Stimulated activated effector memory CD8-positive, alpha-beta T cell treated with anti-CD3 and anti-CD28 coated beads, Interleukin-12 subunit alpha, Interleukin-12 subunit beta, amount 100 ng/mL, for 72 hours (primary cell): ENCODE results near the gene BRICD5.

Source experiments
- ATAC-seq: fragments of 150-1000 bp; cut with Tn5 transposase; 2 replicates; pipeline ENCODE4 v1.10.0; 2021
- DNase-seq, 2 donors: peaks; one replicate each; pipeline ENCODE4 v3.0.0; 2021 to 2022; ENCODE audit warnings: low spot score in 2 of 2
- H3K27ac Mint-ChIP-seq: one replicate; pipeline ENCODE4 v1.8.0; 2022; ENCODE audit warnings: mild to moderate bottlenecking, mixed read lengths
- H3K36me3 Mint-ChIP-seq: one replicate; pipeline ENCODE4 v1.8.0; 2022; ENCODE audit warnings: mild to moderate bottlenecking, mixed read lengths
- H3K4me1 Mint-ChIP-seq: one replicate; pipeline ENCODE4 v1.8.0; 2022; ENCODE audit warnings: mixed read lengths
- H3K4me3 Mint-ChIP-seq: one replicate; pipeline ENCODE4 v1.8.0; 2022; ENCODE audit warnings: mild to moderate bottlenecking, mixed read lengths
- H3K9me3 Mint-ChIP-seq: one replicate; pipeline ENCODE4 v1.8.0; 2022; ENCODE audit warnings: mixed read lengths

Gene BRICD5

GRCh38 chr16:2232094-2232990, 21.7 kb upstream of the BRICD5 start:
- no peak for ATAC-seq
- Mint-ChIP-seq H3K27ac (no peak overlapping the region), H3K9me3 (no peaks in the 10 kb centered on the region), H3K4me1 (no peaks in the 10 kb centered on the region), H3K4me3 (no peak overlapping the region), H3K36me3 (peaks cover 22% of the 10 kb centered on the region)
- no peak for DNase-seq

GRCh38 chr16:2231016-2231931, 20.6 kb upstream of the BRICD5 start:
- Mint-ChIP-seq H3K36me3 (peaks cover 22% of the 10 kb centered on the region), H3K4me1 (peaks cover 2% of the 10 kb centered on the region), H3K9me3 (no peaks in the 10 kb centered on the region), H3K27ac (no peak overlapping the region), H3K4me3 (no peak overlapping the region)
- no peak for DNase-seq
- ATAC-seq, result no peak

DNA sequence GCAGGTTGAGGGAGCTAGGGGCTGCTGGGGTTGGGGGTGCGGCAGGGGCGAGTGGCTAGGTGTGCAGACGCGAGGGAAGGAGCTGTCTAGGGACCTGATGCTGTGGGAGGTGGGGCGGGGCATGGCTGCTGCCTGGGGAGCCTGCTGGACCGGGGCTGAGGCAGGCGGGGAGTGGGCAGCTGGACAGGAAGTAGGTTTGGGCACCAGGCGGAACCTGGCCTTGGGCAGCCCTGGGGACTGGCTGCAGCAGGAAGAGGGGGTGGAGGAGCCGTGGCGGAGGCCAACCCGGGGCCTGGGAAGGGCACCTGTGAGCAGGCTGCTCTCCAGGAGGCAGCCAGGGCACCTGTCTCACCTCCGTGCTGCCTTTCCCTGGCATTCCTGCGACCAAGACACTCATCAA, 19.7 kb upstream of the BRICD5 start:
- peak overlapping the region; percentile 61 for H3K27ac Mint-ChIP-seq
- no peaks in the 10 kb centered on the region for H3K9me3 Mint-ChIP-seq
- H3K4me1 Mint-ChIP-seq, result peaks cover 7% of the 10 kb centered on the region
- DNase-seq (no peak), ATAC-seq (no peak)
- peaks cover 31% of the 10 kb centered on the region for H3K36me3 Mint-ChIP-seq
- H3K4me3 Mint-ChIP-seq, result no peak overlapping the region

DNA sequence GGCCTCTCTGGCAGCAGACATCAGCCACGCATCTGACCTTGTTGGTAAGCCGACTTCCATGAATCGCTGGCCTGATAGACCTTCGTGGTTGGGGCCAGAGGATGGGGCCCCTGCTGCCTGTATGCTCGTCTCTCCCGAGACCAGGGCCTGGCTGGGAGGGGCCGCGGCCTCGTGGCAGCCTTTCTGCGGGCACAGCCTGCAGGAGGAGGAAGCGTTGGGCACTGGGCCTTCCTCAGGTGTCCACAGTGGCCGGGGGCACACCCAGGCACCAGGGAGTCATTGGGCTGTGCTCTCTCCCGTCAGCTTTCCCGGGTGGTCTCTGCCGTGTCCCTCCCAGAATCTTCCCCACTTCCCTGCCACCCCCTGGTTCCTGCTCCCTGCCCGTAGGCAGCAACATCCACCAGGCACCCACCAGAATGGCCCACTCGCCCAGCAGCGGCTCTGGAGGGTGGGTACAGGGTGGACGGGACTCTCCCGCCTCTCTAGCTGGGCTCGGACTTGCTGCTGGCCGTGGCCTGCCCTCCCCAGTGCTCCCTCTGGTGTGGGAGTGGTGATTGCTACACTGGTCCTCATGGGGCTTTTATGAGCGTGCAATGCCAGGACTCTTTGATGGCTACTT, 19.1 kb upstream of the BRICD5 start:
- Mint-ChIP-seq H3K27ac (peak overlapping the region; percentile 61), H3K4me1 (peaks cover 10% of the 10 kb centered on the region), H3K9me3 (no peaks in the 10 kb centered on the region), H3K36me3 (peaks cover 33% of the 10 kb centered on the region), H3K4me3 (no peak overlapping the region)
- ATAC-seq (no peak), DNase-seq (no peak)

GRCh38 chr16:2229091-2229490, 18.4 kb upstream of the BRICD5 start:
- no peaks in the 10 kb centered on the region for H3K9me3 Mint-ChIP-seq

DNA sequence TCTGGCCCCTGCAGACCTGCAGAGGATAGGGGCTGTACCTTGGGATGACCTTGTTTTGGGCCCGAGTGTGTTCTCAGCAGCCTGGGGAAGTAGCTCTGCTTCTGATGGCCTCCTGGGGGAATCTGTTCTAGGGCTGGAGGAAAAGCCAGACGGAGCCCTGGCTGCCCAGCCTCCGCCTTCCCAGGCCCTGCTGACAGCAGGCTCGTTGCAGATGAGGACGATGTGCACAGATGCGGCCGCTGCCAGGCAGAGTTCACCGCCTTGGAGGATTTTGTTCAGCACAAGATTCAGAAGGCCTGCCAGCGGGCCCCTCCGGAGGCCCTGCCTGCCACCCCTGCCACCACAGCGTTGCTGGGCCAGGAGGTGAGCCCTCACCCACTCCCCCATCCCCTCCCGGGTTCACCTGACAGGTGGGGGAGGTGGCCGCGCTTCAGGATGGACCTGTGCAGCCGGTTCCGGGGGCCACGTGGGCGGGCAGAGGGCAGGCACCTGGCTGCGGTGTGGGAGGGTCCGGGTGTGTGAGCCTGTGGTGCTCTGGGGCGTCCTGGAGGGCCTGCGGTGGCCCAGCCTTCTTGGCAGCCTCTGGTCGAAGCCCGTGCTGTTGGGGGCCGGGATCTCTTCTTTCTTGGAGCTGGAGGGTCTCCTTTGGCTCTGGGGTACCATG, 17.6 kb upstream of the BRICD5 start:
- Mint-ChIP-seq H3K4me3 (no peak overlapping the region), H3K4me1 (peaks cover 17% of the 10 kb centered on the region), H3K36me3 (peaks cover 21% of the 10 kb centered on the region), H3K9me3 (no peaks in the 10 kb centered on the region), H3K27ac (no peak overlapping the region)
- ATAC-seq (no peak), DNase-seq (no peak)

More at GRCh38 chr16:2229091-2229490, 18.4 kb upstream of the BRICD5 start:
- no peak overlapping the region for H3K27ac Mint-ChIP-seq
- H3K36me3 Mint-ChIP-seq, result peaks cover 28% of the 10 kb centered on the region
- H3K4me1 Mint-ChIP-seq, result peaks cover 16% of the 10 kb centered on the region
- no peak overlapping the region for H3K4me3 Mint-ChIP-seq
- DNase-seq (no peak), ATAC-seq (no peak)

DNA sequence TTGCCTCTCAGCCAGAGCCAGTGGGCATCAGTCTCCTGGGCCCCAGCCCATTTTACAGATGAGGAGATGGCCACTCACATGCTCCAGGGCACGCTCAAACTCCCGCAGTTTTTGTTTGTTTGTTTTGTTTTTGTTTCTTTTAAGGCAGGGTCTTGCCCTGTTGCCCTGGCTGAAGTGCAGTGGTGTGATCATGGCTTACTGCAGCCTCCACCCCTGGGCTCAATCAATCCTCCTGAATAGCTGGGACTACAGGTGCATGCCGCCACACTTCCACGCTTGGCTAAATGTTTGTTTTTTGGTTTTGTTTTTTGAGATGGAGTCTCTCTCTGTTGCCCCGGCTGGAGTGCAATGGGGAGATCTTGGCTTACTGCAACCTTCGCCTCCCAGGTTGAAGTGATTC, 16.3 kb upstream of the BRICD5 start:
- Mint-ChIP-seq H3K27ac (peak overlapping the region; percentile 69), H3K4me1 (peaks cover 17% of the 10 kb centered on the region), H3K36me3 (peaks cover 19% of the 10 kb centered on the region), H3K4me3 (no peak overlapping the region), H3K9me3 (no peaks in the 10 kb centered on the region)
- DNase-seq (no peak), ATAC-seq (no peak)

- Mint-ChIP-seq H3K27ac (peak overlapping the region; percentile 69), H3K36me3 (peaks cover 16% of the 10 kb centered on the region), H3K9me3 (no peaks in the 10 kb centered on the region), H3K4me1 (peaks cover 17% of the 10 kb centered on the region), H3K4me3 (no peak overlapping the region)
- ATAC-seq, result no peak
- no peak for DNase-seq
Measured at GRCh38 chr16:2226245-2226793, 15.7 kb upstream of the BRICD5 start.

DNA sequence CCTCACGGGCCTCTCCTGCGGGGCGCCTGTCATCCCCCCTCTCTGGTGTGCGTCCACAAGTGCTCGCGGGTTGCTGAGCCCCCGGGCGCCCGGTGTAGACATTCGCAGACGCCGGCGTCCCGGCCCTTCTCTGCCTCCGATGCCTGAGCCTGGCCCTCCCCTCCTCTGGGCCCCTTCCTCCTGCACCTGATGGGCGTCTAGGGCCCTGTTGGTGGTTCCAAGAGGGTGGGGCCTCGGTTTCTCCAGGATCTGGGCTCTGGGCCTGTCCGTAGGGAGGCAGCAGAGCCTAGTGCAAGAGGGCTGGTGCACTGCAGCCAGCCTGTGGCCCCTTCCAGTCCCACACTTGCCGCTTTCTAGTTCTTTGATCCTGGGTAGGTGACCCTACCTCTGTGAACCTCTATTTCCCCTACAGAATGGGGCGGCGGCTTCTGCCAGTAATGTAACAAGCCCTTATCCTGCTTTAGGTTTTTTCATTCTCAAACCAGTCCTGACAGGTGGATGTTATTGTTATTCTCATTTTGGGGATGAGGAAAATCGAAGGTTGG, 13.4 kb upstream of the BRICD5 start:
- peak overlapping the region; percentile 92 for H3K27ac Mint-ChIP-seq
- H3K9me3 Mint-ChIP-seq, result no peaks in the 10 kb centered on the region
- H3K4me1 Mint-ChIP-seq, result peaks cover 17% of the 10 kb centered on the region
- no peak for DNase-seq
- peak; percentile 33 for ATAC-seq
- peaks cover 11% of the 10 kb centered on the region for H3K36me3 Mint-ChIP-seq
- peak overlapping the region; percentile 80 for H3K4me3 Mint-ChIP-seq

DNA sequence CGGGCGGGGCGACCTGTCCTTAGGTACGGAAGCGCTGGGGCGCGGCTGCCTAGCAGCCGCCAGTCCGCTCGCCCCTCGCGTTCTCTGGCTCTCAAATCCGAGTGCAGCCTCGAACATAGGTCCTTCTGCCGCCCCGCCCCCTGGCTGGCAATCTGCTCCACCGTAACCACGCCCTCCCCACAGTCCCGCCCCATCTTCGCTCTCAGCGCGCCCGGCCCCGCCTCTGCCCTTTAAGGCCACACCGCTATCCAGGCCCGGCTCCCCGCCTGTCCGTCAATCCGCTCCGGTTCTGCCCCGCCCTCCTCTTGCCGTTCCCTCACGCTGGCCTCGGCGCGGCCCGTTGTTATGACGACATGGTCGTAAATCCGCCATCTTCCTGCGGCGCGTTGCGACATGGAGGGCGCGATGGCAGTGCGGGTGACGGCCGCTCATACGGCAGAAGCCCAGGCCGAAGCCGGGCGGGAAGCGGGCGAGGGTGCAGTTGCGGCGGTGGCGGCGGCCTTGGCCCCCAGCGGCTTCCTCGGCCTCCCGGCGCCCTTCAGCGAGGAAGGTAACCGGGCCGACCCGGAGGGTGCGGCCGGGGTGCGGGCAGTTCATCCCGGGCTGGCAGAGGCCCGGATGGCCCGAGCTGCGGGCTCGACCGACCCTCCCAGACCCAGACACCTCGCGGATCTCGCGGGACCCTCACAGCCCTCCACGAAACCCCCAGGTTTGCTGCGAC, 12.7 kb upstream of the BRICD5 start, which contains the start of gene E4F1:
Gene E4F1, plus strand, starts transcription at position 371 of the 721 bp plus-strand sequence. Its CDS starts 23 bp downstream, at position 394.
- Mint-ChIP-seq H3K4me1 (peaks cover 17% of the 10 kb centered on the region), H3K9me3 (no peaks in the 10 kb centered on the region), H3K36me3 (peaks cover 11% of the 10 kb centered on the region), H3K4me3 (peak within 1 kb of the TSS; percentile 80), H3K27ac (peak within 1 kb of the TSS; percentile 92)
- peak; percentile 97 to 100 for DNase-seq
- ATAC-seq, result peak; percentile 98

DNA sequence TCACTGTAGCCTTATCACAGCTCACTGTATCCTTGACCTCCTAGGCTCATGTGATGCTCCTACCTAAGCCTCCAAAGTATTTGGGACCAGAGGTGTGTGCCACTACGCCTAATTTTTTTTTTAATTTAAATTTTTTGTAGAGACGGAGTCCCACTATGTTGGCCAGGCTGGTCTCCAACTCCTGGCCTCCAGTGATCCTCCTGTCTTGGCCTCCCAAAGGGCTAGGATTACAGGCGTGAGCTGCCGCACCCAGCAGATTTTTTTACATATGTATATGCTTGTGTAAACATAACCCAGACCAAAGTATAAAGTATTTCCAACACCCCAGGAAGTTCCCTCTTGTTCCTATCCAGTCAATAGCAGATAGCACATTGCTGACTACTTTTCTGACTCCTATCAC, 5.7 kb upstream of the BRICD5 start:
- Mint-ChIP-seq H3K4me1 (peaks cover 21% of the 10 kb centered on the region), H3K4me3 (peak overlapping the region; percentile 75), H3K27ac (peak overlapping the region; percentile 82), H3K36me3 (peaks cover 29% of the 10 kb centered on the region), H3K9me3 (no peaks in the 10 kb centered on the region)
- ATAC-seq, result no peak
- no peak for DNase-seq

DNA sequence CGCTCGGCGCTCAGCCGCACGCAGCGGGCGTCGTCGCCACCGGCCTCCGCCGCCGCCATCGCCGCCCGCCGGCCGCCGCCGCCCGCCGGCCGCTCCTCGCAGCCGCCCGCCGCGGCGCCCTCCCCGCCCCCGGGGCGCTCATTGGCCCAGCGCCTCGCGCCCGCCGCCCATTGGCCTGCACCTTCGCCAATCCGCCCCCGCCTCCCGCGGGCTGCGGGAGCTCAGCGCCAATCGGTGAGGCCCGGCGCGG, 4.0 kb upstream of the BRICD5 start, which contains the start of gene PGP:
Gene PGP, minus strand, starts transcription at position 122 of the 250 bp plus-strand sequence. Its CDS starts 63 bp downstream, at position 59.
- ATAC-seq, result no peak
- peak within 1 kb of the TSS; percentile 82 for H3K27ac Mint-ChIP-seq
- no peak for DNase-seq
- H3K9me3 Mint-ChIP-seq, result no peaks in the 10 kb centered on the region
- peaks cover 36% of the 10 kb centered on the region for H3K36me3 Mint-ChIP-seq
- H3K4me3 Mint-ChIP-seq, result peak within 1 kb of the TSS; percentile 75
- peaks cover 21% of the 10 kb centered on the region for H3K4me1 Mint-ChIP-seq

- no peak for ATAC-seq
- Mint-ChIP-seq H3K27ac (peak overlapping the region; percentile 82), H3K4me3 (peak overlapping the region; percentile 75), H3K9me3 (no peaks in the 10 kb centered on the region), H3K4me1 (peaks cover 21% of the 10 kb centered on the region), H3K36me3 (peaks cover 40% of the 10 kb centered on the region)
- peak in 1 of 2 donors; percentile 70 for DNase-seq
Measured at GRCh38 chr16:2213817-2214718, 3.4 kb upstream of the BRICD5 start.
